ENCODE data around the gene KIAA1614.
"Not testable (repeated sequence)": the region's sequence is repeated elsewhere in the genome, so short reads cannot be mapped to it uniquely, and the experiment has no call there.

Gene KIAA1614

GRCh38 chr1:180954005-180954800 lies 41.5 kb downstream of the KIAA1614 start:
- no peak for ATAC-seq
- no peak for TF ChIP-seq PATZ1 (CRISPR knock-in tag; IDR thresholded peaks at IDR 0.05; ENCODE audit: borderline replicate concordance)
- TF ChIP-seq ZC3H10 (CRISPR knock-in tag; IDR thresholded peaks at IDR 0.05), result no peak
- TF ChIP-seq ZFP30 (CRISPR knock-in tag; IDR thresholded peaks at IDR 0.05), result no peak
- TF ChIP-seq BACH2 (CRISPR knock-in tag; IDR thresholded peaks at IDR 0.05; ENCODE audit: borderline replicate concordance), result no peak
- no peak for TF ChIP-seq OSR1 (CRISPR knock-in tag; IDR thresholded peaks at IDR 0.05)
- TF ChIP-seq ZNF8 (CRISPR knock-in tag; IDR thresholded peaks at IDR 0.05), result no peak

GRCh38 chr1:180954801-180955165 lies 42.1 kb downstream of the KIAA1614 start:
- no peak for TF ChIP-seq CREB5 (CRISPR knock-in tag; IDR thresholded peaks at IDR 0.05; ENCODE audit: low read depth)
- no peak for TF ChIP-seq ZFP3 (CRISPR knock-in tag; IDR thresholded peaks at IDR 0.05)
- no peak for TF ChIP-seq BACH2 (CRISPR knock-in tag; IDR thresholded peaks at IDR 0.05; ENCODE audit: borderline replicate concordance)
- TF ChIP-seq ZFP30 (CRISPR knock-in tag; IDR thresholded peaks at IDR 0.05), result no peak
- no peak for TF ChIP-seq PATZ1 (CRISPR knock-in tag; IDR thresholded peaks at IDR 0.05; ENCODE audit: borderline replicate concordance)
- no peak for TF ChIP-seq ZNF565 (CRISPR knock-in tag; conservative IDR thresholded peaks at IDR 0.05; ENCODE audit: low read depth)
- no peak for TF ChIP-seq ARNTL (CRISPR knock-in tag; IDR thresholded peaks at IDR 0.05; ENCODE audit: borderline replicate concordance, low read depth)
- no peak for TF ChIP-seq TSHZ2 (CRISPR knock-in tag; IDR thresholded peaks at IDR 0.05)
- TF ChIP-seq ISL1 (CRISPR knock-in tag; IDR thresholded peaks at IDR 0.05), result no peak
- no peak for TF ChIP-seq TOX (CRISPR knock-in tag; IDR thresholded peaks at IDR 0.05; ENCODE audit: borderline replicate concordance)
- no peak for ATAC-seq

DNA sequence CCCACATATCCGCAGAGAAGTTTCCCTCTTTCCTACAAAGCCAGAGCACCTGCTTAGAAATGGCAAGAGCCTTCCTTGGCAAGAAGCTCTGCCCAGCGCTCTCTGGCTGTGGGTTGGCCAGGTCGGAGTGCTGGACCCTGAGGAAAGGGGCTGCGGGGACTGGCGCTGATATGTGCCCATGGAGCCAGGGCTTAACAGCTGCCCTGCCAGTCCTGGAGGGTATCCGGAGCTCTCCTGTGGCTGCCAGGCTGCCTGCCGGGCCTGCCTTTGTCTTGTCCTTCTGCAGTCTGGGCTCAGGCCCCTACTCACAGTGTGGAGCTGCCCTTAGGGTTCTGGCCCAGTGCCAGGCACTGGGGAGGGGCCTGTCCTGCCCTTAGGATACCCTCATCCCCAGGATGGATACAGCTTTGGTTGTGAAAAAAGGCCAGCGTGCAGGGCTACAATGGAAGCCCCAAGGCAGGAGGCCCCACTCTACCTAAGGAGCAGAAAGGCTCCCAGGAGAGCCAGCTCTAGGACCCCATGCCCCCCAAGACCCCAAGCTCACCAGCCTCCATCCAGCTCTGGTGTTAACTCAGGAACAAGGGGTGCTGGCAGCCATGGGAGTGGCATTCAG lies 43.4 kb downstream of the KIAA1614 start:
- ATAC-seq, result no peak; the same call in 2 of the 3 replicates
- TF ChIP-seq SNAI2 (CRISPR knock-in tag; IDR thresholded peaks at IDR 0.05) (no peak), ESRRG (CRISPR knock-in tag; IDR thresholded peaks at IDR 0.05) (no peak), ZC3H10 (CRISPR knock-in tag; IDR thresholded peaks at IDR 0.05) (no peak), ZNF8 (CRISPR knock-in tag; IDR thresholded peaks at IDR 0.05) (no peak), ZFP30 (CRISPR knock-in tag; IDR thresholded peaks at IDR 0.05) (no peak), RARB (CRISPR knock-in tag; IDR thresholded peaks at IDR 0.05) (no peak), PPARA (CRISPR knock-in tag; IDR thresholded peaks at IDR 0.05; ENCODE audit: borderline replicate concordance) (no peak), ISL1 (CRISPR knock-in tag; IDR thresholded peaks at IDR 0.05) (no peak), GLIS3 (CRISPR knock-in tag; IDR thresholded peaks at IDR 0.05) (no peak), ARNTL (CRISPR knock-in tag; IDR thresholded peaks at IDR 0.05; ENCODE audit: borderline replicate concordance, low read depth) (no peak), OSR1 (CRISPR knock-in tag; IDR thresholded peaks at IDR 0.05) (no peak), TOX (CRISPR knock-in tag; IDR thresholded peaks at IDR 0.05; ENCODE audit: borderline replicate concordance) (no peak), CREB5 (CRISPR knock-in tag; IDR thresholded peaks at IDR 0.05; ENCODE audit: low read depth) (no peak), ZNF565 (CRISPR knock-in tag; conservative IDR thresholded peaks at IDR 0.05; ENCODE audit: low read depth) (no peak), BACH2 (CRISPR knock-in tag; IDR thresholded peaks at IDR 0.05; ENCODE audit: borderline replicate concordance) (no peak), ZNF70 (CRISPR knock-in tag; IDR thresholded peaks at IDR 0.05) (no peak)
- TF ChIP-seq, protein P1, sequence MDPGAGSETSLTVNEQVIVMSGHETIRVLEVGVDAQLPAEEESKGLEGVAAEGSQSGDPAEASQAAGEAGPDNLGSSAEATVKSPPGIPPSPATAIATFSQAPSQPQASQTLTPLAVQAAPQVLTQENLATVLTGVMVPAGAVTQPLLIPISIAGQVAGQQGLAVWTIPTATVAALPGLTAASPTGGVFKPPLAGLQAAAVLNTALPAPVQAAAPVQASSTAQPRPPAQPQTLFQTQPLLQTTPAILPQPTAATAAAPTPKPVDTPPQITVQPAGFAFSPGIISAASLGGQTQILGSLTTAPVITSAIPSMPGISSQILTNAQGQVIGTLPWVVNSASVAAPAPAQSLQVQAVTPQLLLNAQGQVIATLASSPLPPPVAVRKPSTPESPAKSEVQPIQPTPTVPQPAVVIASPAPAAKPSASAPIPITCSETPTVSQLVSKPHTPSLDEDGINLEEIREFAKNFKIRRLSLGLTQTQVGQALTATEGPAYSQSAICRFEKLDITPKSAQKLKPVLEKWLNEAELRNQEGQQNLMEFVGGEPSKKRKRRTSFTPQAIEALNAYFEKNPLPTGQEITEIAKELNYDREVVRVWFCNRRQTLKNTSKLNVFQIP (CRISPR knock-in tag; IDR thresholded peaks at IDR 0.05; ENCODE audit: borderline replicate concordance, low read depth), result no peak

DNA sequence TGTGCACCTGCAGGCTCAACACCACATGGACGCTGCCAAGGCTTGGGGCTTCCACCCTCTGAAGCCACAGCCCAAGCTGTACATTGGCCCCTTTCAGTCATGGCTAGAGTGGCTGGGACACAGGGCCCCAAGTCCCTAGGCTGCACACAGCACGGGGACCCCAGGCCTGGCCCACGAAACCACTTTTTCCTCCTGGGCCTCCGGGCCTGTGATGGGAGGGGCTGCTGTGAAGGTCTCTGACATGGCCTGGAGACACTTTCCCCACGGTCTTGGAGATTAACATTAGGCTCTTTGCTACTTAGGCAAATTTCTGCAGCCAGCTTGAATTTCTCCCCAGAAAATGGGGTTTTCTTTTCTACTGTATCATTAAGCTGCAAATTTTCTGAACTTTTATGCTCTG lies 46.9 kb downstream of the KIAA1614 start:
- not testable (repeated sequence) for ATAC-seq

Data from SK-N-SH treated with all-trans-retinoic acid at 6 μM for 48 hours (cell line).